Measurements from ENCODE around the gene DNAI2. TPM values are rescaled to one million over a fixed set of nuclear protein-coding genes. Genes with fewer than 3 reads are reported as not detected.

DNAI2 gene
- total RNA-seq, 1 experiment from 2014 or later, result 0.26 TPM

GRCh38 chr17:74230896-74231295 lies 43.1 kb upstream of the DNAI2 start:
- no peaks in the 10 kb centered on the region for H3K9me3 Mint-ChIP-seq
- no peaks in the 10 kb centered on the region for H3K36me3 Mint-ChIP-seq
- ATAC-seq (no peak), DNase-seq (ENCODE audit: low spot score) (no peak)
- H3K4me3 Mint-ChIP-seq, result no peak overlapping the region
- no peak overlapping the region for H3K27ac Mint-ChIP-seq
- POLR2A ChIA-PET, result no interaction called here
- CTCF ChIA-PET, result interaction anchor here (1.1 to 2.0 kb wide), 3 partner anchors 18 to 54 kb away, joined by 3 to 7 read pairs (median 4); partner anchors contain the start of gene TTYH2
- no peaks in the 10 kb centered on the region for H3K27me3 Mint-ChIP-seq (ENCODE audit: low read depth)
- TF ChIP-seq ELF4 (CRISPR knock-in tag; IDR thresholded peaks at IDR 0.05; ENCODE audit: low read depth) (no peak), MYBL2 (CRISPR knock-in tag; IDR thresholded peaks at IDR 0.05) (no peak), ZNF671 (CRISPR knock-in tag; IDR thresholded peaks at IDR 0.05) (no peak), ZNF232 (CRISPR knock-in tag; IDR thresholded peaks at IDR 0.05) (no peak), ZBTB21 (CRISPR knock-in tag; IDR thresholded peaks at IDR 0.05; ENCODE audit: borderline replicate concordance) (no peak), ATF1 (CRISPR knock-in tag; IDR thresholded peaks at IDR 0.05) (no peak)
- peaks cover 12% of the 10 kb centered on the region for H3K4me1 Mint-ChIP-seq

DNA sequence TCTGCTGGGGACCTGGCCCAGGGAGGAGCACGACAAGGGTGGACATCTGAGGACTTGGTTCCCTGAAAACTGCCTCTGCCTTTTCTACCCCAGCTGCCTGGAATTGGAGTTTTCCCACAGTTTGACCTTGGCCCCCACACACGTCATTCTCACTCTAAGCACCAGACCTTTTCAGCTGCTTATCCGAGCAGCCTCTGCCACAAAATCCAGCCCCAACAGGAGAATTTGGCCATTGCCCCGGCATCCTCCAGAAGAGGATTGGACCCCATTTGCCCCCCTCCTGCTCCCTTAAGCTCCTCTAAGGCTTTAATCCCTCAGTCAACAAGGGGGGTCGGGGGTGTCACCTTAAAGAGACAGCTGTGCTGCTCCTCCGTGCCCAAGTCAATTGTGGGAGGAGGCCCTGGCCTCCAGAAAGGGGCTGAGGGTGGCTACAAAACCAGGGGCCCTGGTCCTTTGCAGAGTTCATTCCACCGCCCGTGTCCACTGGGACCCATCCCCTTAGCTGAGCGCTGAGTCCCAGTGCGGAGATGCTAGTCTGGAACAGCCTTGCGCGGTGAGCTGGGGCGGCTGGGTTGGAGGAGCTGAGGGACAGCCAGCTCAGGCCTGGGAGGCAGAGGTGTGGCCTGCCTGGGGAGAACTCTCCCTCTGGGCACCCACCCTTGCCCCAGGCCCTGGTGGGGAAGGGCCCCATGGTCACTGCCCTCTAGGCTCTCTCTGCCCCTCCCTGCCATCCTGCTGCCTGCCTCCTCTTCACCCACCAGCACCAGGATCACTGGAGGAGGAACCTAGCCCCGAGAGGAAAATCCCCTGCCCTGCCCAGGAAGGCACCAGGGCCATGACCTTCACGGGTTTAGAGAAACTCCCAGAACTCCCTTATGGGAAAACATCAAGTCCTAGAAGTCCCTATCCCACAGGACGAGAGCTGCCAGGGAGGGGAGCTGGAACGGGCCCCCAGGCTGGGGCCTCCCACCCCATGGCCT lies 41.8 kb upstream of the DNAI2 start:
- POLR2A ChIA-PET, result no interaction called here
- peaks cover 12% of the 10 kb centered on the region for H3K4me1 Mint-ChIP-seq
- H3K27me3 Mint-ChIP-seq (ENCODE audit: low read depth), result no peaks in the 10 kb centered on the region
- ATAC-seq (no peak), DNase-seq (ENCODE audit: low spot score) (no peak)
- H3K27ac Mint-ChIP-seq, result no peak overlapping the region
- TF ChIP-seq CBFB (CRISPR knock-in tag; IDR thresholded peaks at IDR 0.05; ENCODE audit: low read depth) (no peak), KAT7 (CRISPR knock-in tag; IDR thresholded peaks at IDR 0.05; ENCODE audit: borderline replicate concordance) (no peak), MAX (CRISPR knock-in tag; IDR thresholded peaks at IDR 0.05) (no peak), SMAD4 (CRISPR knock-in tag; IDR thresholded peaks at IDR 0.05) (no peak), ETV6 (CRISPR knock-in tag; IDR thresholded peaks at IDR 0.05) (no peak), SP1 (CRISPR knock-in tag; conservative IDR thresholded peaks at IDR 0.05) (no peak), RELA (CRISPR knock-in tag; IDR thresholded peaks at IDR 0.05; ENCODE audit: borderline replicate concordance) (no peak), ZNF671 (CRISPR knock-in tag; IDR thresholded peaks at IDR 0.05) (no peak), FOXJ3 (CRISPR knock-in tag; IDR thresholded peaks at IDR 0.05; ENCODE audit: borderline replicate concordance) (no peak), MLX (CRISPR knock-in tag; IDR thresholded peaks at IDR 0.05) (no peak), E2F5 (CRISPR knock-in tag; IDR thresholded peaks at IDR 0.05) (no peak), TEAD1 (CRISPR knock-in tag; IDR thresholded peaks at IDR 0.05) (no peak), NR1H2 (CRISPR knock-in tag; IDR thresholded peaks at IDR 0.05) (no peak), ZNF121 (CRISPR knock-in tag; IDR thresholded peaks at IDR 0.05) (no peak), FOXK1 (CRISPR knock-in tag; IDR thresholded peaks at IDR 0.05) (no peak), SOX15 (CRISPR knock-in tag; IDR thresholded peaks at IDR 0.05) (no peak), GTF2I (CRISPR knock-in tag; conservative IDR thresholded peaks at IDR 0.05) (no peak), EMX1 (CRISPR knock-in tag; IDR thresholded peaks at IDR 0.05) (no peak)
- TF ChIP-seq, protein P1, sequence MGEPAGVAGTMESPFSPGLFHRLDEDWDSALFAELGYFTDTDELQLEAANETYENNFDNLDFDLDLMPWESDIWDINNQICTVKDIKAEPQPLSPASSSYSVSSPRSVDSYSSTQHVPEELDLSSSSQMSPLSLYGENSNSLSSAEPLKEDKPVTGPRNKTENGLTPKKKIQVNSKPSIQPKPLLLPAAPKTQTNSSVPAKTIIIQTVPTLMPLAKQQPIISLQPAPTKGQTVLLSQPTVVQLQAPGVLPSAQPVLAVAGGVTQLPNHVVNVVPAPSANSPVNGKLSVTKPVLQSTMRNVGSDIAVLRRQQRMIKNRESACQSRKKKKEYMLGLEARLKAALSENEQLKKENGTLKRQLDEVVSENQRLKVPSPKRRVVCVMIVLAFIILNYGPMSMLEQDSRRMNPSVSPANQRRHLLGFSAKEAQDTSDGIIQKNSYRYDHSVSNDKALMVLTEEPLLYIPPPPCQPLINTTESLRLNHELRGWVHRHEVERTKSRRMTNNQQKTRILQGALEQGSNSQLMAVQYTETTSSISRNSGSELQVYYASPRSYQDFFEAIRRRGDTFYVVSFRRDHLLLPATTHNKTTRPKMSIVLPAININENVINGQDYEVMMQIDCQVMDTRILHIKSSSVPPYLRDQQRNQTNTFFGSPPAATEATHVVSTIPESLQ (CRISPR knock-in tag; IDR thresholded peaks at IDR 0.05), result no peak
- TF ChIP-seq, protein P2, sequence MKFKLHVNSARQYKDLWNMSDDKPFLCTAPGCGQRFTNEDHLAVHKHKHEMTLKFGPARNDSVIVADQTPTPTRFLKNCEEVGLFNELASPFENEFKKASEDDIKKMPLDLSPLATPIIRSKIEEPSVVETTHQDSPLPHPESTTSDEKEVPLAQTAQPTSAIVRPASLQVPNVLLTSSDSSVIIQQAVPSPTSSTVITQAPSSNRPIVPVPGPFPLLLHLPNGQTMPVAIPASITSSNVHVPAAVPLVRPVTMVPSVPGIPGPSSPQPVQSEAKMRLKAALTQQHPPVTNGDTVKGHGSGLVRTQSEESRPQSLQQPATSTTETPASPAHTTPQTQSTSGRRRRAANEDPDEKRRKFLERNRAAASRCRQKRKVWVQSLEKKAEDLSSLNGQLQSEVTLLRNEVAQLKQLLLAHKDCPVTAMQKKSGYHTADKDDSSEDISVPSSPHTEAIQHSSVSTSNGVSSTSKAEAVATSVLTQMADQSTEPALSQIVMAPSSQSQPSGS (CRISPR knock-in tag; IDR thresholded peaks at IDR 0.05; ENCODE audit: borderline replicate concordance, low read depth), result no peak
- H3K9me3 Mint-ChIP-seq, result no peaks in the 10 kb centered on the region
- H3K4me3 Mint-ChIP-seq, result no peak overlapping the region
- CTCF ChIA-PET, result interaction anchor here (1.1 to 2.0 kb wide), 4 partner anchors 13 to 52 kb away, joined by 3 to 7 read pairs (median 5); partner anchors contain the start of gene TTYH2
- no peaks in the 10 kb centered on the region for H3K36me3 Mint-ChIP-seq

Data from WTC11 (cell line).